ENCODE measurements around the gene TOM1L2.
A peak's percentile ranks its signal among the peaks of the same experiment; 100 is the strongest.

Gene TOM1L2

GRCh38 chr17:17847118-17847689 is 125.0 kb downstream of the TOM1L2 start:
- DNase-seq: no peak

DNA sequence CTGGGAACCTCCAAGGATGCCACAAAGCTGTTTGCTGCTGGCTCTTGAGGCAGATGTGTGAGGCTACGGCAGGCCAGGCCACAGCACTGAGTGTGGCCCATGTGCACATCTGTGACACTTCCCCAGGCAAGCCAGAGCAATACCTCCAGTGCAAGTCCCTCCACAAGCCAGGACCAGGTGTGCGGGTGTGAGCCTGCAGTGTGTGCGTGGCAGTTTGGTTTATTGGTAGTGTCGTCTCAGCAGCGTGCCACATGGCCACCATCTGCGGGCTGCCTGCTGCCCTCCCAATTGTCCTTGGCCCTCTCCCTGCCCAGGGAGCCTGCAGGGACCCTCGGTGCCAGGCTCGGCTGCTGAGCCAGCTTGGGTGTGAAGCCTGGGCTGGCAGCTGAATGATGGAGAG is 125.6 kb downstream of the TOM1L2 start:
- DNase-seq: no peak

DNA sequence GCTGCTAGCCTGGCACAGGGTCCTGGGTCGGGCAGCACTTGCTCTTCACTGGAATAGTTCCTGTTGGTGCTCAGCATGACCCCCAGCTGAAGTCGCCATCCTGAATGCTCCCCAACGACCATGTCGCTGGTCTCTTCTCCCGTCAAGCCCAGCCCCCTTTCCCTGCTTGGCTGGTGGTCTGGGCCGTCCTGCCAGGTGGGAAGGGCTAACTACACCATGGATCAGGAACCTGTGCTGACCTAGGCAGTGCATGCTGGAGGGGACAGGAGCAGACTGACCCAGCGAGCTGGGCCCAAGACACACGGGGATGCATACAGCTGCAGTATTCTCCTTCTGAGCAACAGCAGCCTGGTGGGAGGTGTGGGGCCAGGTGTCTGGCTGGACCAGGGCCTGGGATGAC is 126.2 kb downstream of the TOM1L2 start:
- no peak for DNase-seq

DNA sequence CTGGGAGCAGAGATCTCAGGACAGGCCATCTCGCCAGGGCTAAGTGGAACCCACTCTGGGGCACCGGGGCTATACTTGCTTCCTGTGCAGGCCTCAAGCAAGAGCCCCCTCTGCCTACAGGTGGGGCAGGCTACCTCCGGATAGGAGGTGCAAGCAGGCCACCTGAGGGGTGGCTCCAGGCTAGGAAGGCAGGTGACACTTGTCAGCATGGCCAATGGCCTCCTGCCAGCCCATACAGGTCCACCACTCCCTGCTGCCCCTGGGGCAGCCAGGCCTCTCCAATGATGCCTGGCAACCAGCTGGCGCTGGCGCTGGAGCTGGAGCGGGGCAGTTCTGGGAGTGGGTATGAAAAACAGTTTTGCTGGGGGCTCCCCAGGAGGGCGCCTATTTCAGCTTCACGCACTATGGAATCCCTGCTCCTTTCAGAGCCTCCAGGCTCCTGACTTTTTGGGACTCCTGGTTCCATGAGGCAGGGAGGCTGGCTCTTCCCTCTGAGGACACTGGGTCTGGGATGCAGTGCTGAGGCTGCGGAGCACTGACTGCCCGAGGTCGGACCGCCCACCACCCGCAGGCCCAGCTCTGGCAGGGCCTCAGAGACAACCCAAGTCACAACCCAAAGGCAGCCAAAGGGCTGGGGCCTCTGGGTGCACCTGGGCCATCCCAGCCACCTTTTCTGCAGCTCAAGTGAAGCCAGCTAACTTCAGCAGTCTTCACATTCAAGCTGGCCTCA is 127.0 kb downstream of the TOM1L2 start:
- DNase-seq: no peak

DNA sequence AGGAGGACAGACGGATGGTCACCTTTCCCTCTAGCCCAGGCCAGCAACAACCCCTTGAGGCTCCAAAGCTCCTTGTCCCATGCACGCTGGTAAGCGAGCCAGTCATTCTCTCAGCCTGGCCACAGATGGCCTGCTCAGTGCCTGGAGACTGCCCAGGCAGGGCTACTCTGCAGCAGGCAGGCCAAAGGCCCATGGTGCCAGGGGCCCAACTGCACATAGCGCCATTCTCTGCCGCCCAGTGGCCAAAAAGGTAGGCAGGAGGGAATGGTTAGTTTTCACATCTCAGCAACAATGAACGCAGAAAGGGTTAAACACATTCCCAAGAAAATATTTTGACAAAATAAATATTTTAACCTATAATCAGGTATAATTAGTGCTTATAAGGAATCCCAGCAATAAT is 127.7 kb downstream of the TOM1L2 start:
- DNase-seq: peak in 3 of 14 donors; percentile 33 to 77 (median 38)

- DNase-seq: no peak
Observed at GRCh38 chr17:17844079-17844478, 128.1 kb downstream of the TOM1L2 start.

DNA sequence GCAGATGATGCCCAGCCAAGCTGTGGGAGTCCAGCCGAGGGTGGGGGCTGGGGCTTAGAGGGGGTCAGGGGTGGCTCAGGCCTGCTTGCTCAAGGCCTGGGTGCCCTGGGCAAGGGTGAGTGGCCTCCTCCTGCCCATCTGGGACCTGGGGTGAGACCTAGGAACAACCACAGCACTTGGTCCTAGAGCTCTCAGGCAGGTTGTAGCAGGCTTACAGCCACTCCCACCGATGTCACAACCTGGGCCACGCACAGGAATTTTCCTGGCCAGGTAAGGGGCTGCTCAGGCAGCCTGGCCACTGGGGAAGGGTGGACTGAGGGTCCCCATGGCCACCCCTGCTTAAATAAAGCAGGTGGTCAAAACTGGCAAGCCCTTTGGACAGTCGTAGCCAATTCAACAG is 129.1 kb downstream of the TOM1L2 start:
- no peak for DNase-seq

DNA sequence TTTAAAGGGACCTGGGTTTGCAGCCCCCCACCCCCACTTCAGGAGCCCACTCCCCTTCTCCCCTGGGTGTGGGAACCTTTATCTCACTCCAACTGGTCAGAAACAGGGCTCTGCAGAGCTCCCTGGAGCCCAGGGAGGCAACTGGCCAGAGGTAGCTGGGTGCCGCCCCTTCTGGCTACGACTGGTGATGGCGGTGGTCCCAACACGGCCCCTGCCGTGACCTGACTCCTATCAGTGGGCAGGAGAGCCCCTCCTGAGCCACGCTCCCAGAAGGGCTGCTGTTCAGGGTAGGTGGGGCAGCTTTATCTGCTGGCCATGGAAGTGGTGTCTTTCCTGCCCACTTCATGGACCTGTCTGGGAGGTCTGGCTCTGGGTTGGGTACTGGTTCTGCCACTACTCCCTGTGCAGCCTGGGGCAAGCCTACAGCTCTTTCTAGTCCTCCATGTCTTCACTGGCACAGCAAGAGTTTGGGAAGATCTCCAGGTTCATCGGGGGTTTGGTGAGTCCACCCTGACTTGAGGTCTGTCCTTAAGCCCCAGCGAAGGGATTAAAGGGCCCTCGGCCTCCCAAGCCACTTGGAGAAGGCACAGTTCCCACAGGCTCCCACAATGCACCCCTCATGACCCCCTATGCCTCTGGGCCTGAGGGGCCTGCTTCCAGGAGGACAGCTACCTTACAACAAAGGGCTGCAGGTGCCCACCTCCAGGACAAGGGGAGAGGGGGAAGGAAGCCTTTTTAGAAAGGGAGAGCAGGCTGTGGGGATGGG is 129.9 kb downstream of the TOM1L2 start:
- no peak for DNase-seq

DNA sequence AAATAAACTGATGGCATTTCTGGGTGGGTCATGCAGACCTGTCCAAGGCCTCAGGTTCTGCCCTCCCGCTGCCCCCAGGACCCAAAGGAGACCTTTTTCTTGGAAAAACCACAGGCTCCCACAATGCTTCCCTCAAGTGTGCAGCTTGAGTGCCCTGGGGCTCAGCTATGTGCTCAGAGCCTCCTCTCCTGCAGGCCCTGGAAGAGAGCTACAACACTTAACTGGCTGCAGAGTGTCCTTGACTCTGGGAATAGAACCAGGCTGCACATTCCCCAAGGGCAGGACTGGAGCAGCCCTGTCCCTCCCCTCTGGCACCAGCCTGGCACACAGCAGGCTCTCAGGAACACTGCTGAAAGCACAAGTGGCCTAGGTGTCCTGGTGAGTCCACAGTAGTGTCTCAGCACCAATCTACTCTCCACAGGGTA is 130.6 kb downstream of the TOM1L2 start:
- peak in 2 of 14 donors; percentile 18 to 38 for DNase-seq

- DNase-seq: peak in 8 of 14 donors; percentile 51 to 88 (median 81)
Observed at GRCh38 chr17:17840751-17841591, 131.2 kb downstream of the TOM1L2 start.

DNA sequence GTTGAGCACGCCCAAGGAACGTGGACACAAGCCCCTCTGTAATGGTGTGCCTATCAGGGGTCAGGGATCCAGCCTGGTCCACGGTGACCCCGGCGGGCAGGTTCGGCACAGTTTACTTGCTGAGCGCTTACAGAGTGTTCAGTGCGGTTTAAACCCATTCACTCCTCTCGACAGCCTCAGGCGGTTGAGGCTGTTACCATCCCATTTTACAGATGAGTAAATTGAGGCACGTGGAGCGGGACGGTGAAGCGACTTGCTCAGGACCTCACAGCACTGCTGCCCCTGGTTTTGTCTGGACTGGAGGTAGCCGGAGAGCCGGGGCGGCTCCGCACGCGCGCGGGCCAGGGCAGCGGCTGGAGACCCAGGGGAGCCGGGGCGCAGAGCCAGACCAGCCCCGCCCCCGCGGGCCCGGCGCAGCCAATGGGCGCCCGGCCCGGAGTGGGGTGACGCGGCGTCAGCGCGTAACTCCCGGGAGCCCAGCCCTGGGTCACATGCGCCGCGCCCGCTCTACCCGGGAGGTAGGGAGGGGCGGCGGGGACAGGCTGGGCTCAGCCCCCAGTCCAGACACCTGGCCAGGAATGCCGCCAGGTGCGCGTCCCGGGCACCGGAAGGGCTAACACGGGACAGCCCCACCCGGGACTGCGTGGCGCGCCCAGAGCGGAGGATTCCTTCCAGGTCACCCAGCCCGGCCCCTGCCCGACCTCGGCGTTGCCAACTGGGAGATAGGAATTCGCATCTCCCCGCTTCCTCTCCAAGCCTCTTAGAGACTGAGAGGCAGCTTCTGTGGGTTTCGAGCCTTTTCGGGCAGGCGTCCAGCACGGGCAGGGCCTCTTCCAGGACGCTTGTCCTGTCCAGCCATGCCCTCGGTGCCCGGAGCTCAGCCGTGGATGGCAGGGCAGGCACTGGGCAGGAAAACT is 132.2 kb downstream of the TOM1L2 start:
- DNase-seq: peak in 13 of 14 donors; percentile 72 to 97 (median 89)

DNA sequence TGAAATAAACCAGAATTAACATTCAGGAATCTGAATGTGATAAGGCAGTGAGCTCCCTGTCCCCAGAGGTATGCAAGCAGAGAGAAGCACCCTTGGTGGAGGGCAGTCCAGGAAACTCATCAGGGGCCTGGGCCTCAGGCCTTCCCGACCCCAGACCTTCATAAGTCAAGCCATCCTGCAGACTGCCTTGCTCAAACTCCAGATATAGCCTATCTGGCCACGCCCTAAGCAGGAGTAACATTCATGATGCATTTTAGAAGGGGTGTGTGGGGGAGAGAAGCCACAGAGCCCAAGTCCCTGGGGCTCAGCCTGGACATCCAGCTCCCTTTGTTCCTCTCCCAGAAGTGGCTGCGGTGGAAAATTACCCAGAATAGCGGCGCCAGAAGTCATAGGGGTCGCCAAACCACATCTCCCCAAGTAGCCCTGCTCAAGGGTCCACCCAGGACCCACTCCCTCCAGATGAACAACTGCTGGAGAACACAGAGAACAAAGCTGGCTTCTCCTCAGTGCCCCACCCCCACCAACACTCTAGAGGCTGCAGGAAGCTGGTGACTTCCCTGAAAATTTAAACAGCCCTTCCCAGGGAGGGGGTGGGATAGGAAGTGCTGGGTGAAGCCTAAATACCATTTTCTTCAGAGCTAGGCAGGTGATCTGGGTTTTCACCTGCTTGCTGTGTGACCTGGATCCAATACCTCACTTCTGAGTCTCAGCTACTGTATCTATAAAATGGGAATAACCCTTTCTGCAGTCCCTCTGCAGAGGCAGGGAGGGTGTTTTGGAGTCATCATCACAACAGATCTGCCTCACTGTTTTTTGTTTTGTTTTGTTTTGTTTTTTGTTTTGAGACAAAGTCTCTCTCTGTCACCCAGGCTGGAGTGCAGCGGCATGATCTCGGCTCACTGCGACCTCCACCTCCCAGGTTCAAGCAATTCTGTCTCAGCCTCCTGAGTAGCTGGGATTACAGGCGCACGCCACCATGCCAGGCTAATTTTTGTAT is 133.9 kb downstream of the TOM1L2 start:
- DNase-seq: peak in 10 of 14 donors; percentile 29 to 75 (median 50)

- DNase-seq: peak in 1 of 14 donors; percentile 64
Observed at GRCh38 chr17:17837380-17837821, 134.8 kb downstream of the TOM1L2 start.

DNA sequence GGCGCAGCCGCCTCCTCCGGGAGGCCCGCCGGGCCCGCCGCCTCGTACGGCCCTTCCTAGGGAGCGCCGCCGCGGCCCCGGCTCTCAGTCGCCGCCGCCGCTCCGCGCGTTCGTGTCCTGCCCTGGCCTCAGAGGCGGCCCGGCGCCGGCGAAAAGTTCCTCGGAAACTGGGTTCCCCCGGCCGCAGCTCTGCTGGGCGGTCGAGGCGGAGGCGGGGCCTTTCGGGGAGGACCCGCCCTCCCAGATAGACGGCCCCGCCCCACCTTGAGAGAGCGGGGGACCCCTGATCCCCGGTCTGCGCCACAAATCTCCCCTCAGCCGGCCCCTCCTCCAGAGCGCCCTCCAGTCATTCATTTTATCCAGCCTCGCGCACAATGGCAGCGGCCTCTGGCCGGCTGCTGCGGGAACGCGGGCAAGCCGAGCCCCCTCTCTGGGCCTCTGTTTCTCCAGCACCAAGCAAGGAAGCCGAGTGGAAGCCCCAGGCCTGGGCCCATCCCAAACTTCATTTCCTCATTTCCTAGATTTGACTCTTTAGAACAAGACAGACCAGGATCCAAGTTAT is 135.3 kb downstream of the TOM1L2 start, which contains the start of gene SREBF1:
Gene SREBF1 (minus strand): TSS at position 169 of the 562 bp plus-strand sequence. CDS start 169 bp downstream, outside the sequence.
- peak in 7 of 14 donors; percentile 16 to 64 (median 54) for DNase-seq

DNA sequence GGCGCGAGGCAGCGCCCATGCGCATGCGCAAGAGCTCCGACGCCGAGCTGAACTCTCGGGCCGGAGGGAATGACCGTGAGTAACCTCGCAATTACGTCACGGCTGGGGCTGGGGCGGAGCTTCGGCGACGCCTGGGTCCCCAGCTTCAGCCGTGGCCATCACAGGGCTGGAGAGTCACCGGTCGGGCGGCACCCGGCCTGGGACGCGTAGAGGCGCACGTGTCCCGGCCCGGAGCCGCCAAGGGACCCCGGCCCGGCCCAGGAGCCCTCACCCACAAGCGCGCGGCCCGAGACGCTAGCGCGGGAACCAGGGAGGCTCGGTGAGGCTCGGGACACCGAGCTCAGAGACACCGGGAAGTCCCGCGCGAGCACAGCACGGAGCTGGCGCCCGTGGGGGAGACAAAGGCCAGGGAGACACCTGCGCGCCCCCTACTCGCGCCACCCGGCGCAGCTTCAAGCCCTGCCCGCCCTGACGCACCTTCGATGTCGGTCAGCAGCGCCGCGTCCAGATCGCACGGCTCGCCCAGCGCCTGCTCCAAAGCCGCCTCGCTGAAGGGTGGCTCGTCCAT is 135.9 kb downstream of the TOM1L2 start:
- DNase-seq: peak; percentile 59 to 98 (median 95)

DNA sequence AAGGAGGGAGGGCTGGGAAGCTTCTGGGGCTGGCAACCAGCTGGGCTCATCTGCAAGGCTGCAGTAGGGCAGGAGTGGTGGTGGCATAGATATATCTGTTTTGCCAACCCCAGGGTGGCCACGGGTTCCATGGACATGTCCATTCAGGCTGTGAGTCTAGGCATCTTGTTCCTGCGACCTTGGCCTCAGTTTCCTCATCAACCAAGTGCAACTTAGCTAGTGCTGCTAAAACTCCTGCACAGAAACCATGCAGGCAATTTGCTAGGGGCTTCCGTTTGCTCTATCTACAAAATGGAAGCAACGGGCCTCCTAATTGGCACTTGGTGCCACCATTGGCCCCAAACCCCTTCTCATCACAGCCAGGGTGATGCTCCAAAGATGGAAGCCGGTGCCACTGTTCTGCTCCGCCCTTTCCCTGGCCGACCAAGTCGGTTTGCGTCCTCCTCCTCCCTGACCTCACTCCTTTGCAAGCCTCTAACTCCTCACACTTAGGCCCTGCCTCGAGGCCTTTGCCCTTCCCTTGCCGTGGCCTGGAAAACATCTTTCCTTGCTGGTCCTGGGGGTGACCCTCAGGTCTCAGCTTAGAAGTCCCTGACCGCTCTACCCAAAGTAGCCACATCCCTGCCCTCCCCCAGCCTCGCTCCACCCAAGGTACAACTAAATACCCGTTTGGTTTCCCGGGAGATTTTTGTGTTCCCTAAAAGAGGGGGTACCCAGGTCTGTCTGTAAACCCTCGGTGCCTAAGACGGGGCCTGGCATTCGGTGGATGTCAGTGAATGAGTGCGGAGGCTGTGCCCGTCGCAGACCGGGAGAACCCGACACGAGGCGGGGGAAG is 136.6 kb downstream of the TOM1L2 start:
- no peak for DNase-seq

GRCh38 chr17:17834974-17835373 is 137.2 kb downstream of the TOM1L2 start:
- DNase-seq: no peak

Data from C1 segment of cervical spinal cord (tissue), 14 donors.